ENCODE results near the gene EMP3. TPM values are rescaled to one million over a fixed set of nuclear protein-coding genes. Genes with fewer than 3 reads are reported as not detected.
A peak's percentile ranks its signal among the peaks of the same experiment; 100 is the strongest.

Gene EMP3
- total and polyA plus RNA-seq, 10 donors: 33.2 to 149 (median 86.8) TPM

DNA sequence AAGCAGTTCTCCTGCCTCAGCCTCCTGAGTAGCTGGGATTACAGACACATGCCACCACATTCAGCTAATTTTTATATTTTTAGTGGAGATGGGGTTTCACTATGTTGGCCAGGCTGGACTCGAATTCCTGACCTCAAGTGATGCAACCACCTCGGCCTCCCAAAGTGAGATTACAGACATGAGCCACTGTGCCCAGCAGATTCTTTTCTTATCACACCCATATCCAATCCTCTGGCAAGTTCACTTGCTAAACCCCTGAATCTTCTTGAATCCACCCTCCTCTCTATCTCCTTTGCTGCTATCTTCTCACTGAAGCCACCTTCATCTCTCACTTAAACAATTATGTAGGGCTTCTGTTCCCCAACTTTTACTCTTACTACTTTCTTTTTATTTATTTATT, 20.8 kb downstream of the EMP3 start:
- intact Hi-C loops (cut with DNase I; ENCODE audit: low total_unique reads): no loop called here
- Histone ChIP-seq H3K4me1 (no peaks in the 10 kb centered on the region), H3K27ac (no peak overlapping the region), H3K27me3 (replicated peaks in 1 of 7) (no peaks in the 10 kb centered on the region), H3K36me3 (peaks cover 0 to 32% (median 2%) of the 10 kb centered on the region in 6 donors), H3K9me3 (no peaks in the 10 kb centered on the region), H3K4me3 (no peak overlapping the region)
- TF ChIP-seq CTCF (IDR thresholded peaks at IDR 0.05 in 8 of 11, conservative IDR thresholded peaks at IDR 0.05 in 3 of 11) (no peak), POLR2A (IDR thresholded peaks at IDR 0.05) (no peak), POLR2AphosphoS5 (IDR thresholded peaks at IDR 0.05) (no peak)
- 71 to 97% (median 91%) methylated on average over 2 of the region's 2 CpGs for WGBS, 5 donors
- DNase-seq: no peak

- no peak overlapping the region for H3K27ac ChIP-seq
- peaks cover 0 to 3% (median 0%) of the 10 kb centered on the region in 6 donors for H3K4me1 ChIP-seq
- DNase-seq: no peak
- TF ChIP-seq POLR2A (IDR thresholded peaks at IDR 0.05) (no peak), CTCF (IDR thresholded peaks at IDR 0.05 in 8 of 11, conservative IDR thresholded peaks at IDR 0.05 in 3 of 11) (no peak), POLR2AphosphoS5 (IDR thresholded peaks at IDR 0.05) (no peak)
- H3K9me3 ChIP-seq: no peaks in the 10 kb centered on the region
- 60 to 85% (median 71%) methylated on average over 5 of the region's 5 CpGs for WGBS, 5 donors
- no peaks in the 10 kb centered on the region for H3K27me3 ChIP-seq (replicated peaks in 1 of 7)
- no peak overlapping the region for H3K4me3 ChIP-seq
- H3K36me3 ChIP-seq: peaks cover 0 to 14% (median under 1%) of the 10 kb centered on the region in 6 donors
- intact Hi-C loops (cut with DNase I; ENCODE audit: low total_unique reads): no loop called here
Measured at GRCh38 chr19:48348045-48348444, 22.7 kb downstream of the EMP3 start.

GRCh38 chr19:48348737-48349136, 23.4 kb downstream of the EMP3 start:
- 84 to 90% (median 86%) methylated on average over 5 to 7 of the region's 7 CpGs for WGBS, 5 donors
- no peak for TF ChIP-seq CTCF (IDR thresholded peaks at IDR 0.05 in 8 of 11, conservative IDR thresholded peaks at IDR 0.05 in 3 of 11)
- TF ChIP-seq POLR2A (IDR thresholded peaks at IDR 0.05): no peak
- TF ChIP-seq POLR2AphosphoS5 (IDR thresholded peaks at IDR 0.05): no peak
- H3K27ac ChIP-seq: no peak overlapping the region
- H3K4me1 ChIP-seq: peaks cover 0 to 3% (median 0%) of the 10 kb centered on the region in 6 donors
- peaks cover 0 to 14% (median 0%) of the 10 kb centered on the region in 6 donors for H3K36me3 ChIP-seq
- H3K9me3 ChIP-seq: no peaks in the 10 kb centered on the region
- no peak overlapping the region for H3K4me3 ChIP-seq
- no peak for DNase-seq
- H3K27me3 ChIP-seq (replicated peaks in 1 of 7): no peaks in the 10 kb centered on the region
- intact Hi-C loops (cut with DNase I; ENCODE audit: low total_unique reads): no loop called here

- H3K4me3 ChIP-seq: no peak overlapping the region
- H3K4me1 ChIP-seq: peaks cover 0 to 3% (median 0%) of the 10 kb centered on the region in 6 donors
- no peak for TF ChIP-seq POLR2A (IDR thresholded peaks at IDR 0.05)
- H3K27ac ChIP-seq: no peak overlapping the region
- WGBS, 5 donors: 91 to 95% (median 94%) methylated on average over 5 of the region's 5 CpGs
- no peaks in the 10 kb centered on the region for H3K27me3 ChIP-seq (replicated peaks in 1 of 7)
- H3K9me3 ChIP-seq: no peaks in the 10 kb centered on the region
- DNase-seq: no peak
- H3K36me3 ChIP-seq: peaks cover 0 to 8% (median 0%) of the 10 kb centered on the region in 6 donors
- intact Hi-C loops (cut with DNase I; ENCODE audit: low total_unique reads): no loop called here
Measured at GRCh38 chr19:48350856-48351255, 25.5 kb downstream of the EMP3 start.

DNA sequence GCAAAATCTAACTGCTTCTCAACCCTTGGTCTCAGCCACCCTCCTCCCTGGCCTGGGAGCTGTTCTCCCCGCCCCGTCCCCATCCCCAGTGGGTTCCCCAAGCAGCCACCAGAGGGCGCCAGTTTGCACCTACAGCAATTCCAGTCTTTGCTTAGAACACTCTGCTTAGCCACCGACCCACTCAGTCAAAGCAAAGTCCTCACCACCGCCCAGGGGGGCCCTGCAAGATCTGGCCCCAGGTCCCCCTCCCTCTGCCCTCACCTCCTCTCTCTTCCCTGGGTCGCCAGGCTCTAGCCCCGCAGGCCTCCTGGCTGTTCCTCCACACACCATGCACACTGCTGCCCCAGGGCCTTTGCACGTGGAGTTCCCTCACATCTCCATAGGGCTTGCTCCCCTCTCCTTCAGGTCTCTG, 26.0 kb downstream of the EMP3 start:
- intact Hi-C loops (cut with DNase I; ENCODE audit: low total_unique reads): no loop called here
- 41 to 52% (median 45%) methylated on average over 8 of the region's 8 CpGs for WGBS, 5 donors
- Histone ChIP-seq H3K27me3 (replicated peaks in 1 of 7) (no peaks in the 10 kb centered on the region), H3K4me1 (peaks cover 0 to 3% (median 0%) of the 10 kb centered on the region in 6 donors), H3K36me3 (peaks cover 0 to 8% (median 0%) of the 10 kb centered on the region in 6 donors), H3K9me3 (no peaks in the 10 kb centered on the region), H3K27ac (no peak overlapping the region), H3K4me3 (no peak overlapping the region)
- peak; percentile 93 for DNase-seq
- TF ChIP-seq CTCF (IDR thresholded peaks at IDR 0.05 in 8 of 11, conservative IDR thresholded peaks at IDR 0.05 in 3 of 11): peak; percentile 62 to 95 (median 86)
- TF ChIP-seq POLR2AphosphoS5 (IDR thresholded peaks at IDR 0.05): no peak

Measured in spleen (tissue), 11 donors.